ENCODE data around the gene HBD. TPM values are rescaled to one million over a fixed set of nuclear protein-coding genes. Genes with fewer than 3 reads are reported as not detected.

Gene HBD
- 0.34 TPM in 1 of 2 replicates, not detected in the other for total RNA-seq

DNA sequence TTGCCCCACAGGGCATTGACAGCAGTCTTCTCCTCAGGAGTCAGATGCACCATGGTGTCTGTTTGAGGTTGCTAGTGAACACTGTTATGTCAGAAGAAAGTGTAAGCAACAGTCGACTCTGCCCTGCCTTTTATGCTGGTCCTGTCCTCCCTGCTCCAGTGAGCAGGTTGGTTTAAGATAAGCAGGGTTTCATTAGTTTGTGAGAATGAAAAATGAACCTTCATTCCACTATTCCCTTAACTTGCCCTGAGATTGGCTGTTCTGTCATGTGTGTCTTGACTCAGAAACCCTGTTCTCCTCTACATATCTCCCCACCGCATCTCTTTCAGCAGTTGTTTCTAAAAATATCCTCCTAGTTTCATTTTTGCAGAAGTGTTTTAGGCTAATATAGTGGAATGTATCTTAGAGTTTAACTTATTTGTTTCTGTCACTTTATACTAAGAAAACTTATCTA is at the start of gene HBD:
Gene HBD, minus strand, starts transcription at position 103 of the 454 bp plus-strand sequence. Its CDS starts 50 bp downstream, at position 53.

DNA sequence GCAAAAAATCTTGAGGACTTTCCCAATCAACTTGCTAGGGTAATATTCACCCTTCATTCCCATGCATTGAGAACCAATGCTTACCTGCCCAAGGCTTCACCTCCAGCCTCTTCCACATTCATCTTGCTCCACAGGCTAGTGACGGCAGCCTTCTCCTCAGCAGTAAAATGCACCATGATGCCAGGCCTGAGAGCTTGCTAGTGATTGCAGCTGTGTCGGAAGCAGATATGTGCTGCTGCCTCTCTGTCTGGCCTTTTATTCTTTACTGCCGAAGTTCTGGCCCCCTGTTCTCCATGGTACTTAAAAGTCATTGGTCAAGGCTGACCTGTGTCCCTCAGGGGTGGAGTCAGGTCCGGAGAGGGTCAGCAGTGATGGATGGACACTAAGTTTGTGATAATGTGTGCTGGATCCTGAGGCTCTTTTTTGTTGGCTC is 35.4 kb upstream of the HBD start, which contains the start of gene HBE1:
Gene HBE1, minus strand, starts transcription at position 231 of the 433 bp plus-strand sequence. Its CDS starts 55 bp downstream, at position 176.

DNA sequence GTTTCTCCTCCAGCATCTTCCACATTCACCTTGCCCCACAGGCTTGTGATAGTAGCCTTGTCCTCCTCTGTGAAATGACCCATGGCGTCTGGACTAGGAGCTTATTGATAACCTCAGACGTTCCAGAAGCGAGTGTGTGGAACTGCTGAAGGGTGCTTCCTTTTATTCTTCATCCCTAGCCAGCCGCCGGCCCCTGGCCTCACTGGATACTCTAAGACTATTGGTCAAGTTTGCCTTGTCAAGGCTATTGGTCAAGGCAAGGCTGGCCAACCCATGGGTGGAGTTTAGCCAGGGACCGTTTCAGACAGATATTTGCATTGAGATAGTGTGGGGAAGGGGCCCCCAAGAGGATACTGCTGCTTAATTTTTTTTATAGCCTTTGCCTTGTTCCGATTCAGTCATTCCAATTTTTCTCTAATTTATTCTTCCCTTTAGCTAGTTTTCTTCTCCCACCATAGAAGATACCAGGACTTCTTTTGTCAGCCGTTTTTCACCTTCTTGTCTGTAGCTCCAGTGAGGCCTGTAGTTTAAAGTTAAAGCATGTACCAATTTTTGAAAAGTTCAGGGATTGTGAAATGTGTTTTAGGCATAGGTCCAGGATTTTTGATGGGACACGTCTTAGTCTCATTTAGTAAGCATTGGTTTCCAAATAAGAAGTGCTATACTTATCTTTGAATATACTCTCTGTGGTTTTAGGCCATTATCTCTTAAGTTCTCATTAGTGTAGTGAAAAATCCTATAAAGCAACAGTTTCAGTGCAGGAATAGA is 20.5 kb upstream of the HBD start, which contains the start of gene HBG2:
Gene HBG2, minus strand, starts transcription at position 136 of the 768 bp plus-strand sequence. Its CDS starts 53 bp downstream, at position 83.

DNA sequence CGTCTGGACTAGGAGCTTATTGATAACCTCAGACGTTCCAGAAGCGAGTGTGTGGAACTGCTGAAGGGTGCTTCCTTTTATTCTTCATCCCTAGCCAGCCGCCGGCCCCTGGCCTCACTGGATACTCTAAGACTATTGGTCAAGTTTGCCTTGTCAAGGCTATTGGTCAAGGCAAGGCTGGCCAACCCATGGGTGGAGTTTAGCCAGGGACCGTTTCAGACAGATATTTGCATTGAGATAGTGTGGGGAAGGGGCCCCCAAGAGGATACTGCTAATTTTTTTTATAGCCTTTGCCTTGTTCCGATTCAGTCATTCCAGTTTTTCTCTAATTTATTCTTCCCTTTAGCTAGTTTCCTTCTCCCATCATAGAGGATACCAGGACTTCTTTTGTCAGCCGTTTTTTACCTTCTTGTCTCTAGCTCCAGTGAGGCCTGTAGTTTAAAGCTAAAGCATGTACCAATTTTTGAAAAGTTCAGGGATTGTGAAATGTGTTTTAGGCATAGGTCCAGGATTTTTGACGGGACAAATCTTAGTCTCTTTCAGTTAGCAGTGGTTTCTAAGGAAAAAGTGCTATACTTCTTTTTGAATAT is 15.6 kb upstream of the HBD start, which contains the start of gene HBG1:
Gene HBG1, minus strand, starts transcription at position 51 of the 590 bp plus-strand sequence. CDS start 53 bp downstream, outside the sequence.

GRCh38 chr11:5226732-5227310 is 7.5 kb downstream of the HBD start, which contains the start of gene HBB:
Gene HBB (minus strand): TSS chr11:5227071. CDS start chr11:5227021, 50 bp downstream.

DNA sequence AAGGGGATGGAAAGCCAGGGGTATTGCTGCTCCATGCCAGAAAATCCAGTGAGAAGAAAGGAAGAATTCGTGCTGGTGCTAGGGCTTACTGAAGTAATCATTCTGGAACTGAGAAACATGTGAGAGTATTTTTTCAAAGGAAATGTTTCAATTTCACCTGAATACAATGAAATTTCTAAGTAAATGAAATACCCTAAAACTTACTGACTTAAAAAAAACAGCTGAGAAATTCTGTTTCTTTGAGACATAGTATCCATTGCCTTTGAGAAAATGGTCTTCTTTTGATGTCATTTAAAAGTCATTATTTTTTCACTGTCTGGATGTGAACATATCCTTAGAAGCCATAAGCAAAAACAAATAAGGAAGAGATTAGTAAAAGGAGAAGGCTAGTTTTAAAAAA is 33.7 kb downstream of the HBD start, which contains the start of gene OR51V1:
Gene OR51V1, minus strand, starts transcription at position 101 of the 400 bp plus-strand sequence. Its CDS starts 0 bp downstream, at position 101.

Other genes with a start within 250 kb of the HBD start
- gene OR51L1, start 239.6 kb downstream of the HBD start, total RNA-seq = not detected in 2 replicates
- gene OR52J3, start 188.0 kb downstream of the HBD start, total RNA-seq = not detected in 2 replicates
- gene OR52E2, start 174.9 kb downstream of the HBD start, total RNA-seq = not detected in 2 replicates
- 0.16 TPM in 1 of 2 replicates, not detected in the other for gene OR52E1, start 164.9 kb downstream of the HBD start, total RNA-seq
- gene OR52A5, start 96.1 kb downstream of the HBD start, total RNA-seq = not detected in 2 replicates
- not detected in 2 replicates for gene OR52A1, start 79.7 kb downstream of the HBD start, total RNA-seq
- not detected in 2 replicates for gene OR51V1, start 33.8 kb downstream of the HBD start, total RNA-seq
- gene HBB, start 7.4 kb downstream of the HBD start, total RNA-seq = not detected in 2 replicates
- not detected in 2 replicates for gene HBG1, start 15.4 kb upstream of the HBD start, total RNA-seq
- 0.32 TPM in 1 of 2 replicates, not detected in the other for gene HBG2, start 20.3 kb upstream of the HBD start, total RNA-seq
- 0.09 TPM in 1 of 2 replicates, not detected in the other for gene HBE1, start 35.5 kb upstream of the HBD start, total RNA-seq
- gene OR51B4, start 67.5 kb upstream of the HBD start, total RNA-seq = not detected in 2 replicates
- gene OR51B2, start 89.8 kb upstream of the HBD start, total RNA-seq = not detected in 2 replicates
- gene OR51B5, start 109.0 kb upstream of the HBD start, total RNA-seq = 0.26 and 0.32 TPM in 2 replicates
- gene OR51B6, start 117.0 kb upstream of the HBD start, total RNA-seq = not detected in 2 replicates
- not detected in 2 replicates for gene OR51M1, start 149.3 kb upstream of the HBD start, total RNA-seq
- not detected in 2 replicates for gene OR51Q1, start 187.6 kb upstream of the HBD start, total RNA-seq
- gene OR51I1, start 207.0 kb upstream of the HBD start, total RNA-seq = 0.60 TPM in 1 of 2 replicates, not detected in the other
- not detected in 2 replicates for gene OR51I2, start 214.8 kb upstream of the HBD start, total RNA-seq